Panc1 (cell line): ENCODE results near the gene ACTG1. TPM values are rescaled to one million over a fixed set of nuclear protein-coding genes. Genes with fewer than 3 reads are reported as not detected.

Experiments used
- ATAC-seq: fragments of 200-7000 bp; cut with Tn5 transposase; 2 replicates; pipeline ENCODE4 v1.9.1; 2020; ENCODE audit warnings: mild to moderate bottlenecking, moderate library complexity
- BruUV-seq: library from RNA; stranded (reverse); fragments of 400-500 nt; replicated peaks from 2 replicates; lab custom pipeline; 2021; lab: Mats Ljungman, UMichigan
- CTCF ChIA-PET: fragments of 300-600 bp; sonication (Branson Sonifier 250); formaldehyde crosslinking; loops from one replicate; lab custom pipeline; 2022; ENCODE audit warnings: antibody characterized with exemption; lab: Charles Lee
- POLR2A ChIA-PET: fragments of 300-600 bp; sonication (Branson Sonifier 250); formaldehyde crosslinking; loops from one replicate; lab custom pipeline; 2022; ENCODE audit warnings: antibody characterized with exemption; lab: Charles Lee
- DNase-seq: peaks from one replicate; pipeline ENCODE4 v3.0.0-alpha.2; 2010; ENCODE audit warnings: low read depth, low spot score
- H3K27ac ChIP-seq: 2 replicates; pipeline ENCODE4 v1.5.1; 2011; ENCODE audit warnings: mild to moderate bottlenecking, low read length, inconsistent platforms
- H3K27me3 ChIP-seq: fragments of 200-500 bp; sonication (Bioruptor generic); 2 replicates; pipeline ENCODE4 v1.6.0; 2014; ENCODE audit warnings: low read length, inconsistent platforms; ENCODE audit not compliant: control insufficient read depth, insufficient read depth
- H3K36me3 ChIP-seq: fragments of 200-500 bp; sonication (Bioruptor generic); 2 replicates; pipeline ENCODE4 v1.5.1; 2014; ENCODE audit warnings: inconsistent platforms, mild to moderate bottlenecking, low read length, moderate library complexity; ENCODE audit not compliant: control insufficient read depth, insufficient read depth
- H3K4me1 ChIP-seq: 2 replicates; pipeline ENCODE4 v1.5.1; 2011; ENCODE audit warnings: inconsistent platforms, mild to moderate bottlenecking, low read length, moderate library complexity; ENCODE audit not compliant: control insufficient read depth, insufficient read depth
- H3K4me3 ChIP-seq, 2 experiments: 2 replicates each; pipeline ENCODE4 v1.5.1; 2011 to 2012; ENCODE audit warnings: low read depth in 2 of 2, low read length in 2 of 2, mild to moderate bottlenecking in 2 of 2, inconsistent platforms in 1 of 2, moderate library complexity in 1 of 2
- H3K9me3 ChIP-seq: fragments of 200-500 bp; sonication (Bioruptor generic); 2 replicates; pipeline ENCODE4 v1.5.1; 2014; ENCODE audit warnings: low read depth, mild to moderate bottlenecking, inconsistent platforms, low read length, moderate library complexity; ENCODE audit not compliant: control insufficient read depth, insufficient read depth
- POLR2AphosphoS5 ChIP-seq: IDR thresholded peaks from 2 replicates; pipeline ENCODE4 v1.6.1; 2012; ENCODE audit warnings: mild to moderate bottlenecking, low read depth, low read length, moderate library complexity
- SIN3A ChIP-seq: IDR thresholded peaks from 2 replicates; pipeline ENCODE4 v1.6.1; 2012; ENCODE audit warnings: low read depth, mild to moderate bottlenecking, low read length, moderate library complexity, borderline replicate concordance; ENCODE audit not compliant: insufficient read depth
- TCF7L2 ChIP-seq: IDR thresholded peaks from 2 replicates; pipeline ENCODE4 v1.6.1; 2011; ENCODE audit warnings: mild to moderate bottlenecking, low read depth, low read length, inconsistent platforms
- in situ Hi-C: cut with HindIII; loops from 2 replicates; pipeline ENCODE4 v1.10.0; 2016; ENCODE audit warnings: low sequenced_read_pairs, low pct_unique_long_range_greater_than_20kb
- intact Hi-C: fragments of 100-400 bp; cut with micrococcal nuclease; formaldehyde crosslinking; loops from one replicate; pipeline ENCODE4 v1.10.0; 2022; ENCODE audit not compliant: unreplicated experiment
- total RNA-seq: library from RNA; stranded (reverse); gene quantifications from one replicate; pipeline ENCODE4 v1.2.1, GENCODE V29; 2021; ENCODE audit not compliant: unreplicated experiment
- TF ChIP-seq, protein P1 (sequence below): fragments of 450-650 bp; IDR thresholded peaks from 2 replicates; pipeline ENCODE4 v1.5.1; 2017; ENCODE audit warnings: mild to moderate bottlenecking
- TF ChIP-seq, protein P2 (sequence below), 2 experiments: IDR thresholded peaks; 2 replicates each; pipeline ENCODE4 v1.6.1; 2011 to 2012; ENCODE audit warnings: low read depth in 2 of 2, control low read depth in 1 of 2, low read length in 1 of 2, mild to moderate bottlenecking in 1 of 2, moderate library complexity in 1 of 2; ENCODE audit not compliant: insufficient read depth in 1 of 2

The ACTG1 gene
- total RNA-seq, 1 experiment from 2014 or later = 4,502 TPM

DNA sequence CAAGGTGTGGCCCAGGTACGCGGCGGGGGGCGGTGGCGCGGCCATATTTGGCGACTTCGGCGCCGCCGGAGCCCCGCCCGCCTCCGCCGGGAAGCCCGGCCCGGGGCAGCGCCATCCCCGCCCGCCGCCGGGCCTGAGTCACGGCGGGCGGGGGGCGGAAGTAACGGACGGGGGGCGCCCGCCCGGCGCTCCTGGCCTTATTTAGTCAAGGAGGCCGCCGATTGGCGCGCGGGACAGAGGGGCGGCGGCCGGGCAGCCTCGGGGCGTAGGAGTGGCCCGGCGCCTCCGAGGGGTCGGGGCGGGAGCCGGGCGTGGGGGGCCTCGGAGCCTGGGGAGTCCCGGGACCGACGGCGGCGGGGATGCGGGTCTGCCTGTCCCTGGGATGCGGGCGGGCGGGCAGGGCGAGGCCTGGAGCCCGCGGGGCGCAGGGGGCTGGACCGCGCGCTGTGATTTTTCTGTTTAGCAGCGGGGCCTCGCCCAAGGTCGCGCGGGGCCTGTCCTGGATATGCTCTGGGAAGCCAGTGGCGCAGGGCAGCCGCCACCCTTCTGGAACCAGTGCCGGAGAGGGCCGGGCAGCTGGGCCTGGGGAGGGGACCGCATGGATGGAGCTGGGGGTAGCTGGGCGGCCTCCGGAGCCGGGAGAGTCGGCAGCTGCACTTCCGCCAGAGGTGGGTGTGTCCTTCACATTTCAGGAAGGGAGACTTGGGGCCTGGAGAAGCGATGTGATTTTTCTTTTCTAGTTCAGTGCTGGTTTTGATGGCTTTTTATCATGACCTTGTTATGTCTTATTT lies 2.3 kb upstream of the ACTG1 start:
- Histone ChIP-seq H3K4me1 (peaks cover 32% of the 10 kb centered on the region), H3K27ac (peak overlapping the region; percentile 93), H3K9me3 (no peaks in the 10 kb centered on the region), H3K4me3 (peak overlapping the region; percentile 68 to 82), H3K27me3 (no peaks in the 10 kb centered on the region), H3K36me3 (peaks cover 21% of the 10 kb centered on the region)
- ChIA-PET POLR2A (interaction anchor here (0.7 kb wide), 2 partner anchors 15 to 370 kb away, joined by 3 read pairs; no protein-coding TSS in a partner anchor), CTCF (no interaction called here)
- in situ Hi-C loops = no loop called here
- TF ChIP-seq, protein P1, sequence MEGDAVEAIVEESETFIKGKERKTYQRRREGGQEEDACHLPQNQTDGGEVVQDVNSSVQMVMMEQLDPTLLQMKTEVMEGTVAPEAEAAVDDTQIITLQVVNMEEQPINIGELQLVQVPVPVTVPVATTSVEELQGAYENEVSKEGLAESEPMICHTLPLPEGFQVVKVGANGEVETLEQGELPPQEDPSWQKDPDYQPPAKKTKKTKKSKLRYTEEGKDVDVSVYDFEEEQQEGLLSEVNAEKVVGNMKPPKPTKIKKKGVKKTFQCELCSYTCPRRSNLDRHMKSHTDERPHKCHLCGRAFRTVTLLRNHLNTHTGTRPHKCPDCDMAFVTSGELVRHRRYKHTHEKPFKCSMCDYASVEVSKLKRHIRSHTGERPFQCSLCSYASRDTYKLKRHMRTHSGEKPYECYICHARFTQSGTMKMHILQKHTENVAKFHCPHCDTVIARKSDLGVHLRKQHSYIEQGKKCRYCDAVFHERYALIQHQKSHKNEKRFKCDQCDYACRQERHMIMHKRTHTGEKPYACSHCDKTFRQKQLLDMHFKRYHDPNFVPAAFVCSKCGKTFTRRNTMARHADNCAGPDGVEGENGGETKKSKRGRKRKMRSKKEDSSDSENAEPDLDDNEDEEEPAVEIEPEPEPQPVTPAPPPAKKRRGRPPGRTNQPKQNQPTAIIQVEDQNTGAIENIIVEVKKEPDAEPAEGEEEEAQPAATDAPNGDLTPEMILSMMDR = no peak
- TF ChIP-seq POLR2AphosphoS5 = peak; percentile 79; the same call in 1 of the 2 replicates
- TF ChIP-seq TCF7L2 = peak; percentile 4; the same call in 1 of the 2 replicates
- peak; percentile 77 for TF ChIP-seq SIN3A
- TF ChIP-seq, protein P2, sequence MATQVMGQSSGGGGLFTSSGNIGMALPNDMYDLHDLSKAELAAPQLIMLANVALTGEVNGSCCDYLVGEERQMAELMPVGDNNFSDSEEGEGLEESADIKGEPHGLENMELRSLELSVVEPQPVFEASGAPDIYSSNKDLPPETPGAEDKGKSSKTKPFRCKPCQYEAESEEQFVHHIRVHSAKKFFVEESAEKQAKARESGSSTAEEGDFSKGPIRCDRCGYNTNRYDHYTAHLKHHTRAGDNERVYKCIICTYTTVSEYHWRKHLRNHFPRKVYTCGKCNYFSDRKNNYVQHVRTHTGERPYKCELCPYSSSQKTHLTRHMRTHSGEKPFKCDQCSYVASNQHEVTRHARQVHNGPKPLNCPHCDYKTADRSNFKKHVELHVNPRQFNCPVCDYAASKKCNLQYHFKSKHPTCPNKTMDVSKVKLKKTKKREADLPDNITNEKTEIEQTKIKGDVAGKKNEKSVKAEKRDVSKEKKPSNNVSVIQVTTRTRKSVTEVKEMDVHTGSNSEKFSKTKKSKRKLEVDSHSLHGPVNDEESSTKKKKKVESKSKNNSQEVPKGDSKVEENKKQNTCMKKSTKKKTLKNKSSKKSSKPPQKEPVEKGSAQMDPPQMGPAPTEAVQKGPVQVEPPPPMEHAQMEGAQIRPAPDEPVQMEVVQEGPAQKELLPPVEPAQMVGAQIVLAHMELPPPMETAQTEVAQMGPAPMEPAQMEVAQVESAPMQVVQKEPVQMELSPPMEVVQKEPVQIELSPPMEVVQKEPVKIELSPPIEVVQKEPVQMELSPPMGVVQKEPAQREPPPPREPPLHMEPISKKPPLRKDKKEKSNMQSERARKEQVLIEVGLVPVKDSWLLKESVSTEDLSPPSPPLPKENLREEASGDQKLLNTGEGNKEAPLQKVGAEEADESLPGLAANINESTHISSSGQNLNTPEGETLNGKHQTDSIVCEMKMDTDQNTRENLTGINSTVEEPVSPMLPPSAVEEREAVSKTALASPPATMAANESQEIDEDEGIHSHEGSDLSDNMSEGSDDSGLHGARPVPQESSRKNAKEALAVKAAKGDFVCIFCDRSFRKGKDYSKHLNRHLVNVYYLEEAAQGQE (IDR thresholded peaks at IDR 0.05; ENCODE audit: insufficient read depth in 1 of 2, low read depth in 2 of 2, low read length in 1 of 2) = 0 out of 4 replicates have a peak, but pooled peaks of 1 of the 2 experiments have one; percentile 10
- intact Hi-C loops = loop anchor here (5.0 kb wide), 1 partner anchor 123 kb away; no protein-coding TSS in a partner anchor
- DNase-seq = no peak
- peak; percentile 35 for ATAC-seq
- TSS peak; percentile 90 for BruUV-seq

DNA sequence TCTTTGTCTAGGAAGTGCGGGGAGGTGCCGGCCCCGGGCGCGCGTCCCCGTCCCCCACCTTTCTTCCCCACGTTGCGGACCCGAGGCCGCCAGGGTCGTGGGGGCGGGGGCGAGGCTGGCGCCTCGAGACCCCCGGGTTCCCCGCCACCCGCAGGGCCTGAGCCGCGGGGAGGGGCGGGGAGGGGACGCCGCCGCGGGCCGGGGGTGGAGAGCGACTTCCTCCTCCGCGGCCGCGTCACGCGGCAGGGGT lies 1.8 kb upstream of the ACTG1 start:
- peaks cover 26% of the 10 kb centered on the region for H3K36me3 ChIP-seq
- intact Hi-C loops (no loop called here), in situ Hi-C loops (no loop called here)
- no peaks in the 10 kb centered on the region for H3K9me3 ChIP-seq
- TF ChIP-seq, protein P2 (IDR thresholded peaks at IDR 0.05; ENCODE audit: insufficient read depth in 1 of 2, low read depth in 2 of 2, low read length in 1 of 2) = no peak
- TF ChIP-seq, protein P1 = no peak
- no peak for TF ChIP-seq POLR2AphosphoS5
- no peak for TF ChIP-seq TCF7L2
- no peak for TF ChIP-seq SIN3A
- CTCF ChIA-PET = interaction anchor here (0.6 kb wide), 1 partner anchor 286 kb away, joined by 3 read pairs; no protein-coding TSS in a partner anchor
- BruUV-seq = no TSS peak
- DNase-seq (no peak), ATAC-seq (no peak)
- H3K4me1 ChIP-seq = peaks cover 30% of the 10 kb centered on the region
- H3K27ac ChIP-seq = peak overlapping the region; percentile 94
- POLR2A ChIA-PET = interaction anchor here (0.7 kb wide), 1 partner anchor 370 kb away, joined by 3 read pairs; no protein-coding TSS in a partner anchor
- H3K27me3 ChIP-seq = no peaks in the 10 kb centered on the region
- H3K4me3 ChIP-seq = peak overlapping the region; percentile 66 to 68
